ACHN (cell line): Measurements from ENCODE around the gene ATP5F1D.
"Not testable (repeated sequence)": the region's sequence is repeated elsewhere in the genome, so short reads cannot be mapped to it uniquely, and the experiment has no call there.

ENCODE experiments used
- DNase-seq: peaks from one replicate; pipeline ENCODE4 v3.0.0-alpha.2; 2015
- in situ Hi-C: cut with HindIII; loops from 2 replicates; pipeline ENCODE4 v1.10.0; 2017; ENCODE audit warnings: low sequenced_read_pairs, low pct_ligation_motif_present, low pct_unique_long_range_greater_than_20kb

Gene ATP5F1D

DNA sequence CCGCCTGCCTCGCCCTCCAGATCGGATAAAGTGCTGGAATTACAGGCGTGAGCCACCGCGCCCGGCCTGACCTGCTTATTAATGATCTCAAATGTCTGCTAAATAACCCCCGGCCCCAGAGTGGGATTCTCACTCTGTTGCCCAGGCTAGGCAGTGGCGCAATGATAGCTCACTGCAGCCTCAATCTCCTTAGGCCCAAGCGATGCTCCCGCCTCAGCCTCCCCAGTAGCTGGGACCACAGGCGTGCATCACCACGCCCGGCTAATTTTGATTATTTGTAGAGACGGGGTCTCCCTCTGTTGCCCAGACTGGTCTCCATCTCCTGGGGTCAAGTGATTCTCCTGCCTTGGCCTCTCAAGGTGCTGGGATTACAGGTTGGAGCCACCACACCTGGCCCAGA, 626 bp upstream of the ATP5F1D start:
- in situ Hi-C loops: no loop called here
- DNase-seq: no peak

- DNase-seq: peak; percentile 79
- in situ Hi-C loops: no loop called here
Observed at GRCh38 chr19:1243768-1244692, 2.5 kb downstream of the ATP5F1D start.

- in situ Hi-C loops: no loop called here
Observed at GRCh38 chr19:1244693-1245451, 3.3 kb downstream of the ATP5F1D start.

GRCh38 chr19:1245494-1246264, 4.1 kb downstream of the ATP5F1D start:
- in situ Hi-C loops: no loop called here
- no peak for DNase-seq

More at GRCh38 chr19:1244693-1245451, 3.3 kb downstream of the ATP5F1D start:
- DNase-seq: no peak

DNA sequence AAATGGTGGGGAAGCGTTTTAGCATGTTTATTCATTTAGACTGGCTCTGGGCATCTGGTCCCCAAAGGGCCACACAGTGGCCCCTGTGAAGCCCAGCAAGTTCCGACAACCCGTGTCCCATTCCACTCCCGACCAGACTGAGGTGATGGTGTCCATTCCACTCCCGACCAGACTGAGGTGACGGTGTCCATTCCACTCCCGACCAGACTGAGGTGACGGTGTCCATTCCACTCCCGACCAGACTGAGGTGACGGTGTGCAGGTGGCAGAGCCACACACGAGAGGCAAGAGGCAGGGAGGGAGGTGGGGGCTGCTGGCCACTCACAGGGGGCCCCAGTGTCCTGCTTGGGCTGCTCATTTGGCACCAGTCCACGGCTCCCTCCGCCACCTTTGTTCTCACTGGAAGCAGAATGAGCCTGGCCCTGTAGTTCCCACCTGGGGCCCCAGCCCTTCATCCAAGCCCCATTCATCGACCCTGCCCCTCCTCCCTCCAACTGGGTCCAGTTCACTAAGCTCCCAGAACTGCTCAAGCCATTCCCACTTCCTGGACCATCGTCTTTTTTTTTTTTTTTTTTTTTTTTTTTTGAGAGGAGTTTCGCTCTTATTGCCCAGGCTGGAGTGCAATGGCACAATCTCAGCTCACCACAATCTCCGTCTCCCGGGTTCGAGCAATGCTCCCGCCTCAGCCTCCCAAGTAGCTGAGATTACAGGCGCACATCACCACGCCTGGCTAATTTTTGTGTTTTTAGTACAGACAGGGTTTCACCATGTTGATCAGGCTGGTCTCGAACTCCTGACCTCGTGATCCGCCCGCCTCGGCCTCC, 4.9 kb downstream of the ATP5F1D start:
- DNase-seq, in situ Hi-C loops: not testable (repeated sequence)

DNA sequence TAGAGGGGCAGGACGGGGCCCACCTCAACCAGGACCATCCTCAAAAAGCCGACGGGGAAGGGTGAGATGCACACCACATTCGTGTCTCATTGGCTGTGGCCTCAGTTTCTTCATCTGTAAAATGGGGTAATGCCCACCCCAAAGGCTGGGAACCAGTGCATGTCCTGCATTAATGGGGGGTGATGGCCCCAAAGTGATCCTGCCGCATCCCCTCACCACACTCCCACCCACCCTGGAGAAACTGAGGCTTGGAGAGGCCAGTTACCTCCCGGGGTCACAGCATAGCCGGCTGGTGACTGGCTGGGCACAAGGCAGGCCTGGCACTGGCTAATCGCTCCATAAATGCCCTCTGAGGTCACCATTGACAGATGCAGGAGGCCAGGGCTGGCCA, 6.2 kb downstream of the ATP5F1D start:
- in situ Hi-C loops: no loop called here
- DNase-seq: no peak

DNA sequence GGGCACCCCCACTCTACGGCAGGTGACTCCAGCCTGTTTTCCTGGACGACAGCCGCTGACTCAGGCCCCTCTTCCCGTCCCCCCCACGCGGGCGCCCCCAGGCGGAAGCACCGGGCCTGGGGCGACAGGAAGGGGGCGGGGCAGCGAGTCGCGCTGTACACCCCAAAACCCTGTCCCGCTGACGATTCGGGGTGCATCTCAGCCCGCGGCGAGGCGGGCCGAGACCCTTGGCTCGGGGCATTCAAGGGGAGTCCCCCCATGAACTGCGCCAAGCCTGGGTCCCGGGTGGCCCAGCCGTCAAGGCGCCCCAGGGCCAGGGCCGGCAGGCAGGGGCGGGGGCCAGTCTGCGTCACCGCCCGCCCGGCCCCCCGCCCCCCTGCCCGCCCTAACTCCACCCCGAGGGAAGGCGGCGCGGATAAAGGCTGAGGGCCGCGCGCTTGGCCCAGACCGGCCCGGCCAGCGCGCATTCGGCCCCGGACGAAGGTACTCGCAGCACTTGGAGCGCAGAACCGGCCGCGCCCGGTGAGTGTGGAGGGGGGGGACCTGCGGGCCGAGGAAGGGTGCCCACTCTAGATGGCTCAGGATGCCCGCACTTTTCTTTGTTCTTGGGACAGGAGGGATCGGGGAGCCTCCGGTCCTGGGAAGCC, 6.7 kb downstream of the ATP5F1D start, which contains the start of gene MIDN:
Gene MIDN (plus strand): TSS at position 445 of the 647 bp plus-strand sequence. CDS start 1,714 bp downstream, outside the sequence.
- peak; percentile 77 for DNase-seq
- in situ Hi-C loops: no loop called here

GRCh38 chr19:1248786-1249297, 7.3 kb downstream of the ATP5F1D start:
- peak; percentile 76 for DNase-seq
- in situ Hi-C loops: no loop called here

DNA sequence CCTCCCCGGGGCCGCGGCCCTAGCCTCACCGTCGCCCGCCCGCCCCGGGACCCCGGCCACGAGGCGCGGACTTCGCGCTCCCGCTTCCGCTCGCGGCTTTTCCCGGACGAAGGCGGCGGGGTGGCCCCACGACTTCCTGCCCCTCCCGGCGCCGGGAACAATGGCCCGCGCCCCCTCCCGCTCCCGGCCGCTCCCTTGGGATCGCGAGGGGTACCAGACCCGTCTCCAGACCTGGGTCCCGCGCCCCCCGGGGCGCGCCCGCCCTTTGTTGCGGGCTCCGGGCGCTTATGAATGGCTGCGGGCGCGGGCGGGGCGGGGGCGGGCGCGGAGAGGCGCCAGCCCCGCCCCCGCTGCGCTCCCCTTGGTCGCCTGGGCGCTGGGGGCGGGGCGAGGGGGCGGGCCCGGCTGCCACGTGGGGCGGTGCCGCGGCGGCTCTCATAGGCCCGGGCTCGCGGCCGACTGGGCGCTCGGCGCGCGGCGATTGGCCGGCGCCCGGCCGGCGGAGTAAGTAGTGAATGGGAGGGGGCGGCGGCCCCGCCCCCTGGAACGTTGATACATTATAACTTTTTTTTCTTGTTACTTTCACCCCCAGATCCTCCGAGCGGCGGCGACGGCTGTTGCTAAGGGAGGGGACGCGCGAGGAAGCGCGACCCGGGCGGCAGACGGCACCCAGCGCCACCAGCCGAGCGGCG, 7.9 kb downstream of the ATP5F1D start:
- peak; percentile 91 for DNase-seq
- in situ Hi-C loops: no loop called here

- in situ Hi-C loops: no loop called here
- no peak for DNase-seq
Observed at GRCh38 chr19:1249990-1250436, 8.5 kb downstream of the ATP5F1D start.

- in situ Hi-C loops: no loop called here
- DNase-seq: no peak
Observed at GRCh38 chr19:1250437-1251260, 9.1 kb downstream of the ATP5F1D start.

- DNase-seq: peak; percentile 50
- in situ Hi-C loops: no loop called here
Observed at GRCh38 chr19:1251330-1252220, 10.0 kb downstream of the ATP5F1D start.

DNA sequence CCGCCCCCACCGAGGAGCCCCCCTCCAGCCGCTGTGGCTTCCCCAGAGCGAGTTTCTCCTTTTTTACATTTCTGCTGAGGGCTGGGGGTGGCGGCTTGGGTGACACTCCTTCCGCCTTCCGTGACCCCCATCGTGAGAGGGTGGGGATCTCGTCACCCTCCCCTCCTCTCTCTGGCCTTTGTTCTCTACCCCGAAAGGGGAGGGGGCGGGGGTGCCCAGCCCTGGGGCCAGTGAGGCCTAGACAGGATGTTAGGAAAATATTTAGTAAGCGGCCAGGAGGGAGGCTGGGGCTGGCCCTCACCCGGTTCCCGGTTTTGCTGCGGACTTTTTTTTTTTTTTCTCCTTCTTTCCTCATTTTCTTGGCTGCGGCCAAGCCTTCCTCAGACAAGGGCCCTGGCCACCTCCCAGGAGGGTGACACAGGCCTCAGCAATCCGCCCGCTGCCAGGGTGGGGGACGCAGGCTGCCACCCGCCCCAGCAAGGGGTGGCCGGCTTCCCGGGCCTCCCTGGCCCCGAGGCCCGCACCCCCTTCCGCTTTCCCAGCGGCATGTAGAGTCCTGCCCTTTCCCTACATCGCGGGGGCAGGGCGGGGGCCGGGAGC, 10.8 kb downstream of the ATP5F1D start:
- in situ Hi-C loops: no loop called here
- peak; percentile 81 for DNase-seq

DNA sequence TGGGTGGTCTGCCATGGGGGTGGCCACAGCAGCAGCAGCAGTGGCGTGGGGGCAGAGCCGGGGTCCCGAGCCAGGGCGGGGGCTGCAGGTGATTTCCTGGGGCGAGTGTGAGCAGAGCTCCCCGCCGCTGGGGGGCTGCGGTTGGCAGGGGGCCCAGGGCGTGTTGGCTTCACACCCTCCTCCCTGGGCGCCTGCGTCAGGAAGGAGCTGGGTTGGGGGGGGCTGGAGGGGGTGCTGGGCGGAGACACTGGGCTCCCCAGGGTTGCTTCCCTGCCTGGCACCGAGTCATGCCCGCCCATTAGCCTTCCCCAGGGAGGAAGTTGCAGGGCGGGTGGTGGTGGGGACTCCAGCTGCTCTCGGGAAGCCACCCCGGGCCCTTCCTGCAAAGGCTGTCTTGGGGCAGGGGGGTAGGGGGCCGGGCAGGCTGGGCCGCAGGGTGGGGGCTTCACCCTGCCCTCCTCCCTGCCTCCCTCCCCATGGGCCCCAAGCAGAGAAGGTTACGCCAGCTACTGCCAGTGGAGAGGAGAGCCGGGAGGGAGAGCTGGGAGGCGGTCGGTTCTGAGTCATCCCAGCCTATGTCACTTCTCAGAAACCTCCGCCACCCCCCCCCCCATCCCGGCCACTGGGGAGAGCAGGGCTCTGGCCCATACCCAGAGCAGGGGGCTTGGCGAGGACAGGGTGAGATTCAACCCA, 11.4 kb downstream of the ATP5F1D start:
- peak; percentile 92 for DNase-seq
- in situ Hi-C loops: no loop called here
